Panc1 (cell line): ENCODE data around the gene FBXL16. TPM values are rescaled to one million over a fixed set of nuclear protein-coding genes. Genes with fewer than 3 reads are reported as not detected.

ENCODE experiments used
- ATAC-seq: fragments of 200-7000 bp; cut with Tn5 transposase; 2 replicates; pipeline ENCODE4 v1.9.1; 2020; ENCODE audit warnings: mild to moderate bottlenecking, moderate library complexity
- BruUV-seq: library from RNA; stranded (reverse); fragments of 400-500 nt; replicated peaks from 2 replicates; lab custom pipeline; 2021; lab: Mats Ljungman, UMichigan
- CTCF ChIA-PET: fragments of 300-600 bp; sonication (Branson Sonifier 250); formaldehyde crosslinking; loops from one replicate; lab custom pipeline; 2022; ENCODE audit warnings: antibody characterized with exemption; lab: Charles Lee
- POLR2A ChIA-PET: fragments of 300-600 bp; sonication (Branson Sonifier 250); formaldehyde crosslinking; loops from one replicate; lab custom pipeline; 2022; ENCODE audit warnings: antibody characterized with exemption; lab: Charles Lee
- DNase-seq: peaks from one replicate; pipeline ENCODE4 v3.0.0-alpha.2; 2010; ENCODE audit warnings: low read depth, low spot score
- H3K27ac ChIP-seq: 2 replicates; pipeline ENCODE4 v1.5.1; 2011; ENCODE audit warnings: mild to moderate bottlenecking, low read length, inconsistent platforms
- H3K27me3 ChIP-seq: fragments of 200-500 bp; sonication (Bioruptor generic); 2 replicates; pipeline ENCODE4 v1.6.0; 2014; ENCODE audit warnings: low read length, inconsistent platforms; ENCODE audit not compliant: control insufficient read depth, insufficient read depth
- H3K36me3 ChIP-seq: fragments of 200-500 bp; sonication (Bioruptor generic); 2 replicates; pipeline ENCODE4 v1.5.1; 2014; ENCODE audit warnings: inconsistent platforms, mild to moderate bottlenecking, low read length, moderate library complexity; ENCODE audit not compliant: control insufficient read depth, insufficient read depth
- H3K4me1 ChIP-seq: 2 replicates; pipeline ENCODE4 v1.5.1; 2011; ENCODE audit warnings: inconsistent platforms, mild to moderate bottlenecking, low read length, moderate library complexity; ENCODE audit not compliant: control insufficient read depth, insufficient read depth
- H3K4me3 ChIP-seq, 2 experiments: 2 replicates each; pipeline ENCODE4 v1.5.1; 2011 to 2012; ENCODE audit warnings: low read depth in 2 of 2, low read length in 2 of 2, mild to moderate bottlenecking in 2 of 2, inconsistent platforms in 1 of 2, moderate library complexity in 1 of 2
- H3K9me3 ChIP-seq: fragments of 200-500 bp; sonication (Bioruptor generic); 2 replicates; pipeline ENCODE4 v1.5.1; 2014; ENCODE audit warnings: low read depth, mild to moderate bottlenecking, inconsistent platforms, low read length, moderate library complexity; ENCODE audit not compliant: control insufficient read depth, insufficient read depth
- CTCF ChIP-seq: fragments of 450-650 bp; IDR thresholded peaks from 2 replicates; pipeline ENCODE4 v1.5.1; 2017; ENCODE audit warnings: mild to moderate bottlenecking
- POLR2AphosphoS5 ChIP-seq: IDR thresholded peaks from 2 replicates; pipeline ENCODE4 v1.6.1; 2012; ENCODE audit warnings: mild to moderate bottlenecking, low read depth, low read length, moderate library complexity
- REST ChIP-seq, 2 experiments: IDR thresholded peaks; 2 replicates each; pipeline ENCODE4 v1.6.1; 2011 to 2012; ENCODE audit warnings: low read depth in 2 of 2, control low read depth in 1 of 2, low read length in 1 of 2, mild to moderate bottlenecking in 1 of 2, moderate library complexity in 1 of 2; ENCODE audit not compliant: insufficient read depth in 1 of 2
- SIN3A ChIP-seq: IDR thresholded peaks from 2 replicates; pipeline ENCODE4 v1.6.1; 2012; ENCODE audit warnings: low read depth, mild to moderate bottlenecking, low read length, moderate library complexity, borderline replicate concordance; ENCODE audit not compliant: insufficient read depth
- TCF7L2 ChIP-seq: IDR thresholded peaks from 2 replicates; pipeline ENCODE4 v1.6.1; 2011; ENCODE audit warnings: mild to moderate bottlenecking, low read depth, low read length, inconsistent platforms
- in situ Hi-C: cut with HindIII; loops from 2 replicates; pipeline ENCODE4 v1.10.0; 2016; ENCODE audit warnings: low sequenced_read_pairs, low pct_unique_long_range_greater_than_20kb
- intact Hi-C: fragments of 100-400 bp; cut with micrococcal nuclease; formaldehyde crosslinking; loops from one replicate; pipeline ENCODE4 v1.10.0; 2022; ENCODE audit not compliant: unreplicated experiment
- total RNA-seq: library from RNA; stranded (reverse); gene quantifications from one replicate; pipeline ENCODE4 v1.2.1, GENCODE V29; 2021; ENCODE audit not compliant: unreplicated experiment

FBXL16 gene
- total RNA-seq, 1 experiment from 2014 or later, result 28.0 TPM

- DNase-seq (no peak), ATAC-seq (no peak)
- in situ Hi-C loops, result no loop called here
- H3K27me3 ChIP-seq, result no peaks in the 10 kb centered on the region
- no peak overlapping the region for H3K4me3 ChIP-seq
- ChIA-PET CTCF (no interaction called here), POLR2A (no interaction called here)
- no TSS peak for BruUV-seq
- H3K9me3 ChIP-seq, result no peaks in the 10 kb centered on the region
- intact Hi-C loops, result no loop called here
- H3K27ac ChIP-seq, result peak overlapping the region; percentile 88
- no peak for TF ChIP-seq TCF7L2
- TF ChIP-seq CTCF, result no peak
- TF ChIP-seq POLR2AphosphoS5, result no peak; the same call in none of the 2 replicates
- TF ChIP-seq REST (IDR thresholded peaks at IDR 0.05; ENCODE audit: insufficient read depth in 1 of 2, low read depth in 2 of 2, low read length in 1 of 2), result no peak
- TF ChIP-seq SIN3A, result no peak
- H3K36me3 ChIP-seq, result no peaks in the 10 kb centered on the region; the same call in 1 of the 2 replicates
- peaks cover 46% of the 10 kb centered on the region for H3K4me1 ChIP-seq
These were observed 12.8 kb upstream of the FBXL16 start for GRCh38 chr16:718389-718788.

GRCh38 chr16:717450-718245 lies 12.0 kb upstream of the FBXL16 start:
- intact Hi-C loops, result no loop called here
- no TSS peak for BruUV-seq
- CTCF ChIA-PET, result no interaction called here

More at GRCh38 chr16:717450-718245, 12.0 kb upstream of the FBXL16 start:
- in situ Hi-C loops, result no loop called here
- Histone ChIP-seq H3K4me3 (peak overlapping the region in 1 of 2 experiments; percentile 80; a peak in 1 of 4 replicates), H3K27me3 (no peaks in the 10 kb centered on the region), H3K36me3 (no peaks in the 10 kb centered on the region; the same call in 1 of the 2 replicates), H3K4me1 (peaks cover 46% of the 10 kb centered on the region), H3K9me3 (no peaks in the 10 kb centered on the region), H3K27ac (peak overlapping the region; percentile 88)
- no peak for TF ChIP-seq CTCF
- no peak for TF ChIP-seq TCF7L2
- TF ChIP-seq REST (IDR thresholded peaks at IDR 0.05; ENCODE audit: insufficient read depth in 1 of 2, low read depth in 2 of 2, low read length in 1 of 2), result no peak
- no peak for TF ChIP-seq POLR2AphosphoS5
- no peak for TF ChIP-seq SIN3A
- DNase-seq (no peak), ATAC-seq (no peak)
- POLR2A ChIA-PET, result interaction anchor here (0.5 kb wide), 1 partner anchor 625 kb away, joined by 6 read pairs; no protein-coding TSS in a partner anchor
